Right renal cortex interstitium (tissue), 3 donors: ENCODE measurements around the gene HOXB5. TPM values are rescaled to one million over a fixed set of nuclear protein-coding genes. Genes with fewer than 3 reads are reported as not detected.

Experiments
- DNase-seq, 3 donors: peaks; one replicate each; pipeline ENCODE4 v3.0.0-alpha.2; 2013; ENCODE audit warnings: low read depth in 3 of 3, low spot score in 2 of 3
- polyA plus RNA-seq, 3 donors: library from polyadenylated mRNA; unstranded; fragments of 120-200 nt; gene quantifications; one replicate each; pipeline ENCODE4 v1.2.1, GENCODE V29; 2013; ENCODE audit not compliant: insufficient read length in 3 of 3

HOXB5 gene
- polyA plus RNA-seq, 3 donors, result 20.4 to 27.5 (median 20.8) TPM

GRCh38 chr17:48542698-48543106 lies 50.9 kb downstream of the HOXB5 start:
- DNase-seq, result no peak

- no peak for DNase-seq
Observed at GRCh38 chr17:48542114-48542656, 51.4 kb downstream of the HOXB5 start.

GRCh38 chr17:48541577-48542113 lies 51.9 kb downstream of the HOXB5 start:
- no peak for DNase-seq

Other genes with a start within 250 kb of the HOXB5 start
- gene SKAP1, start 163.6 kb downstream of the HOXB5 start, polyA plus RNA-seq, result 10 to 100 TPM; 12.0 to 13.6 (median 13.0) TPM
- under 1 TPM; 0.17 to 0.35 (median 0.26) TPM for gene HOXB1, start 62.8 kb downstream of the HOXB5 start, polyA plus RNA-seq
- gene HOXB2, start 48.7 kb downstream of the HOXB5 start, polyA plus RNA-seq, result 10 to 100 TPM; 38.2 to 49.0 (median 39.4) TPM
- 1 to 10 TPM; 6.8 to 9.6 (median 7.8) TPM for gene HOXB4, start 15.4 kb downstream of the HOXB5 start, polyA plus RNA-seq
- 100 to 1,000 TPM; 105 to 150 (median 118) TPM for gene HOXB3, start 3.5 kb downstream of the HOXB5 start, polyA plus RNA-seq
- gene HOXB6, start 11.2 kb upstream of the HOXB5 start, polyA plus RNA-seq, result 10 to 100 TPM; 69.6 to 81.4 (median 72.6) TPM
- 10 to 100 TPM; 44.7 to 50.2 (median 48.7) TPM for gene HOXB7, start 17.2 kb upstream of the HOXB5 start, polyA plus RNA-seq
- gene HOXB8, start 21.5 kb upstream of the HOXB5 start, polyA plus RNA-seq, result 10 to 100 TPM; 38.8 to 40.6 (median 39.7) TPM
- 10 to 100 TPM; 51.5 to 70.6 (median 68.4) TPM for gene HOXB9, start 32.6 kb upstream of the HOXB5 start, polyA plus RNA-seq
- gene PRAC1, start 128.7 kb upstream of the HOXB5 start, polyA plus RNA-seq, result not detected
- gene PRAC2, start 129.4 kb upstream of the HOXB5 start, polyA plus RNA-seq, result not detected
- gene HOXB13, start 135.0 kb upstream of the HOXB5 start, polyA plus RNA-seq, result not detected
- gene TTLL6, start 223.4 kb upstream of the HOXB5 start, polyA plus RNA-seq, result under 1 TPM; 0.14 to 0.64 (median 0.40) TPM
- gene CALCOCO2, start 237.3 kb upstream of the HOXB5 start, polyA plus RNA-seq, result 10 to 100 TPM; 88.9 to 97.6 (median 91.8) TPM